Measurements from ENCODE around the gene TRNAU1AP. TPM values are rescaled to one million over a fixed set of nuclear protein-coding genes. Genes with fewer than 3 reads are reported as not detected.
A peak's percentile ranks its signal among the peaks of the same experiment; 100 is the strongest.

Gene TRNAU1AP
- 18.8 and 29.7 TPM in 2 replicates for total RNA-seq (ENCODE audit: low replicate concordance)

- TF ChIP-seq CTCF (IDR thresholded peaks at IDR 0.05; ENCODE audit: insufficient read depth, low read length), result no peak
- peak; percentile 96 for DNase-seq (ENCODE audit: low read depth)
- peak within 1 kb of the TSS; percentile 97 for H3K4me3 ChIP-seq (ENCODE audit: low read depth, low read length)
Observed at GRCh38 chr1:28552758-28553663, at the start of gene TRNAU1AP. TRNAU1AP (plus strand) TSS chr1:28553085; CDS start chr1:28553111, 26 bp downstream.

- H3K4me3 ChIP-seq (ENCODE audit: low read depth, low read length), result no peak overlapping the region
- DNase-seq (ENCODE audit: low read depth), result no peak
- no peak for TF ChIP-seq CTCF (IDR thresholded peaks at IDR 0.05; ENCODE audit: insufficient read depth, low read length)
Observed at GRCh38 chr1:28503117-28503516, 49.8 kb upstream of the TRNAU1AP start.

- TF ChIP-seq CTCF (IDR thresholded peaks at IDR 0.05; ENCODE audit: insufficient read depth, low read length), result no peak
- H3K4me3 ChIP-seq (ENCODE audit: low read depth, low read length), result peak within 1 kb of the TSS; percentile 94
- peak; percentile 100 for DNase-seq (ENCODE audit: low read depth)
Observed at GRCh38 chr1:28505406-28506187, 47.3 kb upstream of the TRNAU1AP start, which contains the start of gene RCC1. RCC1 (plus strand) TSS chr1:28506043; CDS start chr1:28529867, 23,824 bp downstream.

- TF ChIP-seq CTCF (IDR thresholded peaks at IDR 0.05; ENCODE audit: insufficient read depth, low read length), result no peak
- DNase-seq (ENCODE audit: low read depth), result no peak
- H3K4me3 ChIP-seq (ENCODE audit: low read depth, low read length), result peak overlapping the region; percentile 94
Observed at GRCh38 chr1:28506907-28507246, 46.0 kb upstream of the TRNAU1AP start.

- H3K4me3 ChIP-seq (ENCODE audit: low read depth, low read length), result peak overlapping the region; percentile 94
- TF ChIP-seq CTCF (IDR thresholded peaks at IDR 0.05; ENCODE audit: insufficient read depth, low read length), result no peak
- peak; percentile 35 for DNase-seq (ENCODE audit: low read depth)
Observed at GRCh38 chr1:28507247-28507645, 45.6 kb upstream of the TRNAU1AP start.

GRCh38 chr1:28507646-28508434 lies 45.0 kb upstream of the TRNAU1AP start:
- H3K4me3 ChIP-seq (ENCODE audit: low read depth, low read length), result peak overlapping the region; percentile 94
- no peak for TF ChIP-seq CTCF (IDR thresholded peaks at IDR 0.05; ENCODE audit: insufficient read depth, low read length)
- peak; percentile 11 for DNase-seq (ENCODE audit: low read depth)
